Measurements from ENCODE around the gene NAMPT.

NAMPT gene

GRCh38 chr7:106236065-106236464 is 48.7 kb downstream of the NAMPT start:
- no peaks in the 10 kb centered on the region for H3K36me3 ChIP-seq (ENCODE audit: control insufficient read depth, low read length)
- H3K4me1 ChIP-seq (ENCODE audit: control insufficient read depth, low read length): no peaks in the 10 kb centered on the region
- no peak overlapping the region for H3K27ac ChIP-seq (ENCODE audit: low read depth, low read length)
- no peaks in the 10 kb centered on the region for H3F3A ChIP-seq (ENCODE audit: control insufficient read depth, insufficient read depth)
- no peaks in the 10 kb centered on the region for H3K27me3 ChIP-seq (ENCODE audit: control insufficient read depth, low read length)
- no peaks in the 10 kb centered on the region for H3K9me2 ChIP-seq (replicated peaks; ENCODE audit: control insufficient read depth, low read length)
- TF ChIP-seq CTCF (IDR thresholded peaks at IDR 0.05; ENCODE audit: low read depth, low read length, poor library complexity, severe bottlenecking) (no peak), EZH2phosphoT487 (IDR thresholded peaks at IDR 0.05; ENCODE audit: borderline replicate concordance, low read length) (no peak)
- H4K20me1 ChIP-seq (ENCODE audit: control insufficient read depth, insufficient read depth, low read depth, low read length): no peaks in the 10 kb centered on the region
- H3K4me2 ChIP-seq (ENCODE audit: low read length): no peak overlapping the region
- no peak overlapping the region for H3K4me3 ChIP-seq (ENCODE audit: low read length)
- no peaks in the 10 kb centered on the region for H3K9me3 ChIP-seq (ENCODE audit: control insufficient read depth, insufficient read depth, low read length)
- H3K79me2 ChIP-seq (ENCODE audit: control insufficient read depth, low read length): no peaks in the 10 kb centered on the region

- no peaks in the 10 kb centered on the region for H3K27me3 ChIP-seq (ENCODE audit: control insufficient read depth, low read length)
- no peaks in the 10 kb centered on the region for H4K20me1 ChIP-seq (ENCODE audit: control insufficient read depth, insufficient read depth, low read depth, low read length)
- H3K36me3 ChIP-seq (ENCODE audit: control insufficient read depth, low read length): no peaks in the 10 kb centered on the region
- H3K4me2 ChIP-seq (ENCODE audit: low read length): no peak overlapping the region
- H3K4me1 ChIP-seq (ENCODE audit: control insufficient read depth, low read length): no peaks in the 10 kb centered on the region
- no peak overlapping the region for H3K4me3 ChIP-seq (ENCODE audit: low read length)
- H3F3A ChIP-seq (ENCODE audit: control insufficient read depth, insufficient read depth): no peaks in the 10 kb centered on the region
- H3K9me3 ChIP-seq (ENCODE audit: control insufficient read depth, insufficient read depth, low read length): no peaks in the 10 kb centered on the region
- no peak overlapping the region for H3K27ac ChIP-seq (ENCODE audit: low read depth, low read length)
- no peaks in the 10 kb centered on the region for H3K79me2 ChIP-seq (ENCODE audit: control insufficient read depth, low read length)
- H3K9me2 ChIP-seq (replicated peaks; ENCODE audit: control insufficient read depth, low read length): no peaks in the 10 kb centered on the region
- TF ChIP-seq EZH2phosphoT487 (IDR thresholded peaks at IDR 0.05; ENCODE audit: borderline replicate concordance, low read length) (no peak), CTCF (IDR thresholded peaks at IDR 0.05; ENCODE audit: low read depth, low read length, poor library complexity, severe bottlenecking) (no peak)
Measured at GRCh38 chr7:106234425-106234824, 50.4 kb downstream of the NAMPT start.

- Histone ChIP-seq H3K36me3 (ENCODE audit: control insufficient read depth, low read length) (no peaks in the 10 kb centered on the region), H3K27ac (ENCODE audit: low read depth, low read length) (no peak overlapping the region), H3K79me2 (ENCODE audit: control insufficient read depth, low read length) (no peaks in the 10 kb centered on the region), H3F3A (ENCODE audit: control insufficient read depth, insufficient read depth) (no peaks in the 10 kb centered on the region), H3K4me2 (ENCODE audit: low read length) (no peak overlapping the region), H3K4me1 (ENCODE audit: control insufficient read depth, low read length) (no peaks in the 10 kb centered on the region), H3K9me3 (ENCODE audit: control insufficient read depth, insufficient read depth, low read length) (no peaks in the 10 kb centered on the region), H4K20me1 (ENCODE audit: control insufficient read depth, insufficient read depth, low read depth, low read length) (no peaks in the 10 kb centered on the region), H3K27me3 (ENCODE audit: control insufficient read depth, low read length) (no peaks in the 10 kb centered on the region), H3K4me3 (ENCODE audit: low read length) (no peak overlapping the region), H3K9me2 (replicated peaks; ENCODE audit: control insufficient read depth, low read length) (no peaks in the 10 kb centered on the region)
- TF ChIP-seq EZH2phosphoT487 (IDR thresholded peaks at IDR 0.05; ENCODE audit: borderline replicate concordance, low read length) (no peak), CTCF (IDR thresholded peaks at IDR 0.05; ENCODE audit: low read depth, low read length, poor library complexity, severe bottlenecking) (no peak)
Measured at GRCh38 chr7:106231856-106232490, 52.8 kb downstream of the NAMPT start.
